ENCODE measurements around the gene CRABP2.

The CRABP2 gene

DNA sequence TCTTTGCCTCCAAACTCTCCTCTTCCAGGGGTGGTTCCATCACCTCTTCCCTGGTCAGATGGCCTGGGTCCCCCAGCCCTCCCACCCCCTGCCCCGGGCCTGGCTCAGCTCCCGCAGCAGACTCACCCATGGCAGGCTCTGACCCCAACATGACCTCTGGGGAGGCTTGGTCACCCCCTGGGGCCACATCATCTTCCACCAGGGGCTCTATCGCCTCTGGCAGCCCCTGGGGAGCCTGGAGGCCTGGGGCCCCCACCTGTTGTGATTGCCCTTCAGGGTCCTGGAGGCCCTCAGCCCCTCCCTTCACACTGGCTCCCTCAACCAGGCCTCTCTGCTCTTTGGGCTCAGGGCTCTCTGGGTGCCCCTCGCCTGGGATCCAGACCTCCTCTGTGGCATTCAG is 34.6 kb downstream of the CRABP2 start:
- Histone ChIP-seq H3K36me3 (ENCODE audit: insufficient read depth, low read length) (no peaks in the 10 kb centered on the region), H3K27me3 (ENCODE audit: control insufficient read depth in 1 of 2, insufficient read depth in 2 of 2, low read length in 2 of 2) (peaks cover 0 to 1% of the 10 kb centered on the region in 2 donors), H3K9me3 (ENCODE audit: low read length) (no peaks in the 10 kb centered on the region), H3K4me3 (ENCODE audit: low read depth in 1 of 2, low read length in 2 of 2) (no peak overlapping the region), H3K4me1 (ENCODE audit: insufficient read depth, low read length) (peaks cover 21% of the 10 kb centered on the region), H3K9ac (ENCODE audit: low read length) (no peak overlapping the region), H3K27ac (ENCODE audit: low read depth, low read length) (no peak overlapping the region)

DNA sequence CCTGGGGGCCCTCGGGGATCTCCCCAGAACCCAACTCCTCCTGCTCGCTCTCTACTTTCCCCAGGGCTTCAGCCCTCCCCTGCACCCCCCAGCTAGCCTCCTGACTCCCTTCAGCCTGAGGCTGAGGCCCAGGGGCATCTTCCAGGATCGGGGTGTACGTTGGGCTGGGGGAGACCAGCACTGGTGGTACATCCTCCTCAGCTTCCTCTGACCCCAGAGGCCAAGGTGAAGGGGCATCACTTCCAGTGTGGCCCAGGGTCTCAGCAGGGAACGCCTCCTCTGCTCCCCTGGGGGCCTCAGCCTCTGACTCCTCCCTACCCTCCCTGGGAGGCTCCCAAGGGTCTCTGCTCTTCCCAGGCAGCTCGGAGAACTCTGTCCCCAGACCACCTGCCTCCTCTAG is 35.0 kb downstream of the CRABP2 start:
- no peak overlapping the region for H3K4me3 ChIP-seq (ENCODE audit: low read depth in 1 of 2, low read length in 2 of 2)
- peaks cover 24% of the 10 kb centered on the region for H3K4me1 ChIP-seq (ENCODE audit: insufficient read depth, low read length)
- no peaks in the 10 kb centered on the region for H3K27me3 ChIP-seq (ENCODE audit: control insufficient read depth in 1 of 2, insufficient read depth in 2 of 2, low read length in 2 of 2)
- no peaks in the 10 kb centered on the region for H3K9me3 ChIP-seq (ENCODE audit: low read length)
- H3K36me3 ChIP-seq (ENCODE audit: insufficient read depth, low read length): no peaks in the 10 kb centered on the region
- H3K9ac ChIP-seq (ENCODE audit: low read length): no peak overlapping the region
- no peak overlapping the region for H3K27ac ChIP-seq (ENCODE audit: low read depth, low read length)

DNA sequence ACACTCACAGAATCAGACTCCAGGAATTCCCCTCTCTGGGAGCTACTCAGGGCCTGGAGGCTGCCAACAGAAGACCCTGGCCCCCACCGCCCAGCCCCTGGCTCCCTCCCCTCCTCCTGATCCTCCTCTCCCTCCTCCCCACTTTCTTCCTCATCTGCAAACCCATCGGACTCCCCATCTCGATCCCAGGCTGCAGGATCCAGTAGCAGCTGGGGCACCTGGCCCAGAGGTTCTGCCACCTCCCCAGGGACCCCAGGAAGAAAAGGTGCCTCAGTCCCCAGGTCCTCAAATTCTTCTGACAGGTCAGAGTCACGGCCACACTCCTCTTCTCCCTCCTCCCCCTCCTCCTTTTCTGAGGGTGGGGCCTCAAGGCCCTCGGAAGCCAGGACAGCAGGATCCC is 35.6 kb downstream of the CRABP2 start:
- Histone ChIP-seq H3K36me3 (ENCODE audit: insufficient read depth, low read length) (no peaks in the 10 kb centered on the region), H3K9me3 (ENCODE audit: low read length) (no peaks in the 10 kb centered on the region), H3K27me3 (ENCODE audit: control insufficient read depth in 1 of 2, insufficient read depth in 2 of 2, low read length in 2 of 2) (no peaks in the 10 kb centered on the region), H3K27ac (ENCODE audit: low read depth, low read length) (no peak overlapping the region), H3K4me1 (ENCODE audit: insufficient read depth, low read length) (peaks cover 27% of the 10 kb centered on the region), H3K4me3 (ENCODE audit: low read depth in 1 of 2, low read length in 2 of 2) (no peak overlapping the region), H3K9ac (ENCODE audit: low read length) (no peak overlapping the region)

DNA sequence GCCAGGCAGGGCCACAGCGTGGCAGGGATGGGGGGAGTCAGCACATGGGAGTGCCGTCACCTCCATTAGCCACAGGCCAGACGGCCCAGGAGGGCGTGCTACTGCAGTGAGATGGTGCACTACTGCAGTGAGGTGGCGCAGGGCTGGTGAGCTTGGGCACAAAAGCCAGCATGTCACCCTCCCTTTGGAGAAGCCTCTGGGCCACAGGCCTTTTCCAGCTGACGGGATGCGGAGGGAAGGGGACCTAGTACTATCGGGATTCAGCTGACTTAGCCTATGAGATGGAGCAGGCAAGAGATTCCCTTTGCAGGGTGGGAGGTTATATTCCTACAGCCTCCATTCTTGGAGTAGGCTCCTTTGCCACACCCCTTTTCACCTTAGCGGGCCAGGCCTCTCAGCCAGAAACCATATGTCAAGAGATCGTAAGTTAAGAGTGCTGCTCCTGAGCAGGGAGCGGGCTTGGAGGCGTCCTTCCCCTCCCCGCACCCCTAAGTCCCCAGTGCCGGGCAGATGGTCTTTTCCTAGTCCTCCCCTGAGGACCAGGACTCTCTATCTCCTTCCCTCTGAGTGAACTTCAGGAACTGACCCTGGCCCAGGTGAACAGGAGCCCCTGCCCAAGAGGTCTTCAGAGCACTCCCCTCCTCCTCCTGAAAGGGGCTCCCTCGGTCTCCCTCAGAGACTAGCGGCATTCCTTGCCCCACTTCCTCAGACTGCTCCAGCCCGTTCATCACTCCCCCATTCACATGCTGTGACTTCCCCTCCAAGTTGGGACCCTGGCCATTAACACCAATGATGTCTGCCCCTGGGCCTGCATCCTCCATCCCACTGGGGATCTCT is 36.4 kb downstream of the CRABP2 start:
- Histone ChIP-seq H3K27ac (ENCODE audit: low read depth, low read length) (no peak overlapping the region), H3K9me3 (ENCODE audit: low read length) (no peaks in the 10 kb centered on the region), H3K4me1 (ENCODE audit: insufficient read depth, low read length) (peaks cover 35% of the 10 kb centered on the region), H3K9ac (ENCODE audit: low read length) (no peak overlapping the region), H3K36me3 (ENCODE audit: insufficient read depth, low read length) (no peaks in the 10 kb centered on the region), H3K27me3 (ENCODE audit: control insufficient read depth in 1 of 2, insufficient read depth in 2 of 2, low read length in 2 of 2) (no peaks in the 10 kb centered on the region), H3K4me3 (ENCODE audit: low read depth in 1 of 2, low read length in 2 of 2) (no peak overlapping the region)

DNA sequence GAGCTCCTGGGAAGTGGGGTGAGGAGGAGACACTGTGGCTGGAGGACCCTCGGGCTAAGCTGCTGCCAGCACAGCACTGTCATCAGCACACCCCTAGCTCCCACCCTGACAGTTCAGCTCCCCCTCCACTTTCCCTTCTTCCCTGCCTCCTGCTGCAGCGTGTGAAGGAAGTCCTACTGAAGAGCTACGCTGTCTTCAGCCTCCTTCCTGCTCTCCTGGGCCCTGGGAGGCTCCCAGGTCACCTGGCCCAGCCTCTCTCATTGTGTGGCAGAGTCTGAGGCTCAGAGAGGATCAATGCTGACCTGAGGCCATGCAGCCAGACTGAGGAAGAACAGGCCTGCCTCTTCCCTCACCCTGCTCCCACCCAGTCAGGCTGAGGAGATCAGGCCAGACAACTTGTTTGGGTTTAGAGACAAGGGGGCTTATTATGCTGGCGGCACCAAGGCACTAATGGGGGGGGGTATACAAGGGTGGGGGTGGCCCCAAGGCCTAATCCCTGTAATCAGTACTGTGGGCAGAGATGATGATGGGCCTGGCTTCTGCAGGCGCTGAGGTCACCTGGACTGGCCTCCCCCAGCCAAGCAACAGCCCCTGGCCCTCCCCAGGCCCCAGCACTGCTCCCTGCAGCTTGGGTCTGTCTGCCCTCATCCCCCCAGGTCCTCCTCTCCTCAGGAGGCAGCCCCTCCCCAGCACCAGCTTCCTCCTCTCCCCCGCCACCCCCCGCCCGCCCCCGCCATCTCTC is 37.2 kb downstream of the CRABP2 start:
- no peaks in the 10 kb centered on the region for H3K9me3 ChIP-seq (ENCODE audit: low read length)
- H3K4me3 ChIP-seq (ENCODE audit: low read depth in 1 of 2, low read length in 2 of 2): no peak overlapping the region
- H3K27ac ChIP-seq (ENCODE audit: low read depth, low read length): peak overlapping the region; percentile 59
- peaks cover 36% of the 10 kb centered on the region for H3K4me1 ChIP-seq (ENCODE audit: insufficient read depth, low read length)
- H3K36me3 ChIP-seq (ENCODE audit: insufficient read depth, low read length): no peaks in the 10 kb centered on the region
- no peak overlapping the region for H3K9ac ChIP-seq (ENCODE audit: low read length)
- no peaks in the 10 kb centered on the region for H3K27me3 ChIP-seq (ENCODE audit: control insufficient read depth in 1 of 2, insufficient read depth in 2 of 2, low read length in 2 of 2)

DNA sequence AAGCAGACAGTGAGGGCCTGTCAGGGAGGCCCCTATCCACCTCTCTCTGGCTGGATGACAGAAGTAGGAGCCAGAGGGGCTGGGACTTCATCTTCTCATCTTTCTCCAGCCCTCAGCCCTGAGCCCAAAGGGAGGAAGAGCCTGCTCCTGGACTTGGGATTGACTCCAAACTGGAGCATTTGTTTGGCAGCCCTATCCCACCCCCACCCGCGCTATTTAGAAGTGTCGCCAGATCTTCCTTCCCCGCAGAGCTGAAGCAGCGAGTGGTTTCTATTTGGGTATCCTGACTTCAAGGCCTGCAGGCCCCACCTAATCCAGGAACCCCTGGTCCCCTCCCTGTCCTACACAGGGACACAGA is 37.8 kb downstream of the CRABP2 start:
- H3K36me3 ChIP-seq (ENCODE audit: insufficient read depth, low read length): no peaks in the 10 kb centered on the region
- H3K27ac ChIP-seq (ENCODE audit: low read depth, low read length): peak overlapping the region; percentile 59
- no peaks in the 10 kb centered on the region for H3K9me3 ChIP-seq (ENCODE audit: low read length)
- H3K27me3 ChIP-seq (ENCODE audit: control insufficient read depth in 1 of 2, insufficient read depth in 2 of 2, low read length in 2 of 2): no peaks in the 10 kb centered on the region
- H3K9ac ChIP-seq (ENCODE audit: low read length): no peak overlapping the region
- H3K4me3 ChIP-seq (ENCODE audit: low read depth in 1 of 2, low read length in 2 of 2): no peak overlapping the region
- peaks cover 40% of the 10 kb centered on the region for H3K4me1 ChIP-seq (ENCODE audit: insufficient read depth, low read length)

DNA sequence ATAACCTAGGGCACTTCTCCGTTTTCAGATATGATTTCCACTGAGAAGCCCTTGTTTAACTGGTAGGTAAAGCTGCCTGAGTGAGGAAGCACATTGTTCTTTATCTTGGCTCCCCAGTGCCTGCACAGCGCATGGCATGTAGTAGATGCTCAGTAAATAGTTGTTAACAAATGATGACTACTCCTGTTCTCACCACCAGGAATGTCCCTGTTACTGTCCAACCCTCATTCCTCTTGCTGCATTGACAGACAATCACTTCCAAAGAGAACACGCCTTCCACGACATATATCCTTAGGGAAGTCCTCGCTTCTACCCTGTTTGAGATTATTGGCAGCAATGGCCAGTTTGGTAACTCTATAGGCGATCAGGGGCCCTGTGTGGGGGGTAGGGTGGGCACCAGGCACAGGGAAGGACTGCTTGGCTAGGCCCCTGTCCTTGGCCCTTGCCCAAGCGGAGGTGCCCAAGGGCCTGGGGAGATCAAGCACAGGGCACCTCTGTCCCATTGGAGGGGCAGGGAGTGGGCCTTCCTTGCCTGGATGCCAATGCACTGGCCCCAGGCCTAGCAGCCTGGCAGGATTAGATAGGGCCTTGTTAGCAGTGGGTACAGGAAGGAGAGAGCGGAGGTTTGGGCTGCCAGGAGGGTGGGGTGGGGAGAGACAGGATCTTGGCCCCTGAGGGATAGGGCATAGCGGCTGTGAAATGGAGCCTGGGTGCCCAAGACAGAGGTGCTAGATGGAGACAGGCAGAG is 38.3 kb downstream of the CRABP2 start:
- Histone ChIP-seq H3K4me1 (ENCODE audit: insufficient read depth, low read length) (peaks cover 46% of the 10 kb centered on the region), H3K27me3 (ENCODE audit: control insufficient read depth in 1 of 2, insufficient read depth in 2 of 2, low read length in 2 of 2) (no peaks in the 10 kb centered on the region), H3K9me3 (ENCODE audit: low read length) (no peaks in the 10 kb centered on the region), H3K36me3 (ENCODE audit: insufficient read depth, low read length) (no peaks in the 10 kb centered on the region), H3K27ac (ENCODE audit: low read depth, low read length) (peak overlapping the region; percentile 59), H3K9ac (ENCODE audit: low read length) (no peak overlapping the region), H3K4me3 (ENCODE audit: low read depth in 1 of 2, low read length in 2 of 2) (no peak overlapping the region)

DNA sequence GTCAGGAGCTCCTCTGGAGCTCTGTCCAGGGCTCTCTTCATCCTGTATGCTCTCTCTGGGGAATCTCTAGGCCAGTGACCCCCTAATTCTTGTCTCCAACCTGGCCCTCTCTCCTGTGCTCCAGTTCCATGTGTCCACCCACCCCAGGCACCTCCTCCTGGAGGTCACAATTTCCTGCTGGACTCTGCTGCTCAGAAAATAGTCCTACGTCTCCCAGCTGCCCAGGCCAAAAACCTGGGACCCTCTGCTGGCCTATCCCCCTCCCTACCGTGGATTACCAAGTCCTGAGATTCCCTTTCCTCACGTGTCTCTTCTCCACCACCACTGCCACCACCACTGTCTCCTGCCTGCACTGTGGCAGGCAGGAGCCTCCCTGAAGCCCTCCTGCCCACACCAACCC is 39.8 kb downstream of the CRABP2 start:
- no peak overlapping the region for H3K9ac ChIP-seq (ENCODE audit: low read length)
- no peak overlapping the region for H3K4me3 ChIP-seq (ENCODE audit: low read depth in 1 of 2, low read length in 2 of 2)
- peak overlapping the region; percentile 42 for H3K27ac ChIP-seq (ENCODE audit: low read depth, low read length)
- no peaks in the 10 kb centered on the region for H3K9me3 ChIP-seq (ENCODE audit: low read length)
- H3K36me3 ChIP-seq (ENCODE audit: insufficient read depth, low read length): no peaks in the 10 kb centered on the region
- H3K27me3 ChIP-seq (ENCODE audit: control insufficient read depth in 1 of 2, insufficient read depth in 2 of 2, low read length in 2 of 2): no peaks in the 10 kb centered on the region
- peaks cover 61% of the 10 kb centered on the region for H3K4me1 ChIP-seq (ENCODE audit: insufficient read depth, low read length)

DNA sequence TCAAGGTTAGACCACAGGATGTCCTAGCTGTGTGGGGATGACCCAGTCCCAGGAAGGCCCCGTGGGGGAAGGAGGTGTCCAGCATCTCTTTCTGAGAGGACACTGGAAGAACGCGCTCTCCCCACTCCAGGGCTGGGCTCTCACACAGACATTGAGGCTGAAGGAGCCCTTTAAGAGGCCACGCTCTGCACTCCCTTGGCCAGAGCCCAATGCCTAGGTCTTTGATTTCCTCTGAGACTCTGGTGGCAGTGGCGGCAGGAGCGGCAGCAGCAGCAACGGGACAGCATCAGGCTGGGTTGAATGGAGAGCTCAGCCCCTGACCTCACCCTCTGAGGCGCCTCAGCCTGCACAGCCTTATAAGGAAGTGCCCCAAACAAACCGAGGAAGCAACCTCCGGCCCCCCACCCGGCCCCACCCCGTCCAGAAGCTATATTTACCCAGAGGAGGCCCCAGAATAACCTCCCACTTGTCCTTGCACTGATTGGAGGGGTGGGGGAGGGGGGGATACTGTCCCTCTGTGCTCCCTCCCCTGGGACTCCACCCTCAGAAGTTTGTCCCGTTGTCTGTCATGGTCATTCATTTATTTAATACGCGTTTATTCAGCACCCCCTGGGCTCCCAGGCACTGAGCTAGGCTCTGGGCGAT is 40.5 kb downstream of the CRABP2 start:
- H3K4me3 ChIP-seq (ENCODE audit: low read depth in 1 of 2, low read length in 2 of 2): no peak overlapping the region
- H3K27ac ChIP-seq (ENCODE audit: low read depth, low read length): peak overlapping the region; percentile 52
- no peak overlapping the region for H3K9ac ChIP-seq (ENCODE audit: low read length)
- H3K4me1 ChIP-seq (ENCODE audit: insufficient read depth, low read length): peaks cover 65% of the 10 kb centered on the region
- H3K36me3 ChIP-seq (ENCODE audit: insufficient read depth, low read length): no peaks in the 10 kb centered on the region
- H3K9me3 ChIP-seq (ENCODE audit: low read length): no peaks in the 10 kb centered on the region
- no peaks in the 10 kb centered on the region for H3K27me3 ChIP-seq (ENCODE audit: control insufficient read depth in 1 of 2, insufficient read depth in 2 of 2, low read length in 2 of 2)

DNA sequence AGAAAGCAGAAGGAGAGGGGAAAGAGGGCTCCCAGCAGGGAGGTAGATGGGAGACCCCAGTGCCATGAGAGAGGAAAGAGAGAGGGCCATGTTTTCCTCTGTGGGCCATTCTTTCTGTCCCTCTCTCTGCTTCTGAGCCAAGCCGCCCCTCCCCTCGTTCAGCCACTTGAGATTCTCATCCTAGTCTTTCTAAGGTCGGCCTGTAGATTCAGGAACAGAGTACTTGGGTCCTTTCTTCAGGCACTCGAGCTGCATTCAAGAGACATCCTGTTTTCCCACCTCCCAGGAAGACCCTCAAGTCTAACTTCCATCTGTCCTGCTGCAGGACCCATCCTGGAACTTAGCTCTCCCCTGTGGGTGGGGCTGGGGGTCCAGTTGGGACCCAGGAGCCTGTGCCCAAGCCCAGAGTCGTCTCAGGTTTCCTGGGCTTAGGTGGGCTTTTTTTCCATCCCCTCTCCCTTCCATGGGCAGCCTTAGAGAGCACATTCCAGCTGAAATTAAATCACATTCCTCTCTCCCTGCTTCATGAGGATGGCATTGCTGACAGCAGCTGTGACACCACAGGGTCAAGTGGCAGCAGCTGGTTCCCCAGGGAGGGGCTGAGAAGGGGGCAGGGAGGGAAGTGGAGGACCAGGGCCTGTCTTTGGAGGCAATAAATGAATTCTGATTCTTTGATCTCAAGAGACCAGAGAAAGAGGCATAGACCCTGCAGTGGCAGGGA is 41.2 kb downstream of the CRABP2 start:
- H3K36me3 ChIP-seq (ENCODE audit: insufficient read depth, low read length): no peaks in the 10 kb centered on the region
- H3K4me1 ChIP-seq (ENCODE audit: insufficient read depth, low read length): peaks cover 65% of the 10 kb centered on the region
- peak overlapping the region; percentile 52 for H3K27ac ChIP-seq (ENCODE audit: low read depth, low read length)
- no peaks in the 10 kb centered on the region for H3K27me3 ChIP-seq (ENCODE audit: control insufficient read depth in 1 of 2, insufficient read depth in 2 of 2, low read length in 2 of 2)
- H3K9me3 ChIP-seq (ENCODE audit: low read length): no peaks in the 10 kb centered on the region
- no peak overlapping the region for H3K9ac ChIP-seq (ENCODE audit: low read length)
- no peak overlapping the region for H3K4me3 ChIP-seq (ENCODE audit: low read depth in 1 of 2, low read length in 2 of 2)

All from muscle layer of colon (tissue), 2 donors.